ENCODE measurements around the gene TXNDC5.
"Not testable (repeated sequence)": the region's sequence is repeated elsewhere in the genome, so short reads cannot be mapped to it uniquely, and the experiment has no call there.

The TXNDC5 gene

DNA sequence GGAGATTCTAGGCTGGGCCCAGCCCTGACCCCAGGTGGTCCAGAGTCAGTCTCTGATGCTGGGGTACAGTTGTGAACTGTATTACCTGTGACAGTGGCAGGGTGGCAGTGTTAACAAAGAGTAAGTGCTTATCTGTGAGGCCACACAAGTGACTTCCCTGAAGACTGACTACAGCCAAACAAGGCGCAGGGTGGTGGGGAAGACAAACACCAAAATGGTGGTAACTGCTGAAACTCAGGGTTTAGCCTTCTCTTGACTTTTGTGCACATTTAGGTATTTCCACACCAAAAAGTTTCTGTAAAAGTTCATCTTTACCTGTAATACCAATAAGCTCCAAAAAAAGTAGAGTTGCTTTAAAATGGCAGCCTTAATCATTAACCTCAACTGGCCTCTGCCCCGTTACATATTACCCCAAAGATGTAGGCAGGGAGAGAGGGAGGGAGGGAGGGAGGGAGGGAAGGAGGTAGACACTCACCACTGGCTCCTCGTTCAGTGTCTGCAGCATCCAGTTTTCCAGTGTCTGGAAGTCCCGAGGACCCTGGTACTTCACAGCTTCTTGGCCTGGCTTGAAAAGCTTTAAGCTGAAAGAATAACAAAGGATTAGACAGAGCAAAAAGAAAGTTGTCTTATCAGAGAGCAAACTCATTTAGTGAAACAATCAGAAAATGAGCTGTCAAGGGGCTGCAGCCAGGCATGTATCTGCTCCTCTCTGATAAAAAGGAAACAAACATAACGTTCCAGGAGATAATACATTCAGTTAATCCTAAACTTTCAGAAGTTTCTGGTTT is 11.3 kb downstream of the TXNDC5 start:
- DNase-seq (ENCODE audit: extremely low spot score): no peak
- ChIA-PET POLR2A (interaction anchor here (1.0 kb wide), 1 partner anchor 10 kb away, joined by 5 read pairs; no protein-coding TSS in a partner anchor), CTCF (interaction anchor here (0.6 kb wide), 2 partner anchors 62 to 177 kb away, joined by 3 to 5 read pairs; no protein-coding TSS in a partner anchor)
- TF ChIP-seq SP1 (IDR thresholded peaks at IDR 0.05): no peak
- no peak for TF ChIP-seq ZNF384 (IDR thresholded peaks at IDR 0.05)
- no peak for TF ChIP-seq SUZ12 (IDR thresholded peaks at IDR 0.05)
- no peak for TF ChIP-seq TARDBP (IDR thresholded peaks at IDR 0.05)
- TF ChIP-seq, protein P1, sequence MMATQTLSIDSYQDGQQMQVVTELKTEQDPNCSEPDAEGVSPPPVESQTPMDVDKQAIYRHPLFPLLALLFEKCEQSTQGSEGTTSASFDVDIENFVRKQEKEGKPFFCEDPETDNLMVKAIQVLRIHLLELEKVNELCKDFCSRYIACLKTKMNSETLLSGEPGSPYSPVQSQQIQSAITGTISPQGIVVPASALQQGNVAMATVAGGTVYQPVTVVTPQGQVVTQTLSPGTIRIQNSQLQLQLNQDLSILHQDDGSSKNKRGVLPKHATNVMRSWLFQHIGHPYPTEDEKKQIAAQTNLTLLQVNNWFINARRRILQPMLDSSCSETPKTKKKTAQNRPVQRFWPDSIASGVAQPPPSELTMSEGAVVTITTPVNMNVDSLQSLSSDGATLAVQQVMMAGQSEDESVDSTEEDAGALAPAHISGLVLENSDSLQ (IDR thresholded peaks at IDR 0.05): no peak
- TF ChIP-seq HDGF (IDR thresholded peaks at IDR 0.05; ENCODE audit: borderline replicate concordance): no peak

DNA sequence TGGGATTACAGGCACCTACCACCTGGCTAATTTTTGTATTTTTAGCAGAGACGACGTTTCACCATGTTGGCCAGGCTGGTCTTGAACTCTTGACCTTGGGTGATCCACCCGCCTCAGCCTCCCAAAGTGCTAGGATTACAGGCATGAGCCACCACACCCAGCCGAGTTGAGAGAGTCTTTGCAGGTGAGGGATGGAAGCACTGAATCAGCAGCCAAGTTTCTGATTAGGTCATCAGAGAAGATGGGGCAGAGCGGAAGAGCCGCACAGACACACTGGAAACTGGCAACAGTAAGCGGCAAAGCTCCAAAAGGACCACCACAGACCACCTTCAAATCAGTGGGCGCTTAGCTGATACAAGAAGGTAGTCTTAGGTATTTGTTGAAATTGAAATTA is 12.4 kb downstream of the TXNDC5 start:
- CTCF ChIA-PET; DNase-seq (ENCODE audit: extremely low spot score); POLR2A ChIA-PET: not testable (repeated sequence)

DNA sequence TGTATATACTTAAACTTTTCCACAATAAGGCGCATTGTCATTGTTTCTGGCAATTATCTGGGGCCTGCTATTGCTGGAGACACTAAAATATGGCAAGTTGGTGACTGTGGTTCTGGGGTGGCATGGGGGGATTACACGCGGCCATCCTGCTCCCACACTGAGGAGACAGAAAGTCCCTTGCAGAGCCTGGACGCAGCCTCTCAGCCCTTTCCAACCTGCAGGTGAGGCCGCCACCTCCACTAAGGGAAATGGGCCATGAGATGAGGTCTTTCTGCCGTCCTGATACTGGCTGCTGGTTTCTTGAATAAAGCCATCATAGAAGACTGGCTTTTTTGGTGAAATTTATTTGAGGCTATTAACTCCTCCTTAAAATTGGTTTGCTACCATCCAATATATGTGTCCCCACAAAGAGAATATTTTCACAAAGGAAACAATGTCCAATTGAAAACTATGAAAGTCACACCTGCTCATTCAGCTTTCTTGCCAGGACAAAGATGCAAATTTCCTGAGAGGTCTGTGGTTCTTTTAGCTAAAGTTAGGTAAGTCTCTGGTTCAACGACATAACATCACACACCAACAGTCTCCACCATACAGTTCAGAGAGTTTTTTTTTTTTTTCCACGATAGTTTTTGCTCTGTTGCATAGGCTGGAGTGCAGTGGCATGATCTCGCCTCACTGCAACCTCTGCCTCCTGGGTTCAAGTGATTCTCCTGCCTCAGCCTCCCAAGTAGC is 13.0 kb downstream of the TXNDC5 start:
- DNase-seq (ENCODE audit: extremely low spot score): no peak
- ChIA-PET POLR2A (no interaction called here), CTCF (interaction anchor here (0.7 kb wide), 1 partner anchor 175 kb away, joined by 5 read pairs; no protein-coding TSS in a partner anchor)
- no peak for TF ChIP-seq SP1 (IDR thresholded peaks at IDR 0.05)
- no peak for TF ChIP-seq FOXM1 (IDR thresholded peaks at IDR 0.05; ENCODE audit: borderline replicate concordance)
- TF ChIP-seq ARNT (IDR thresholded peaks at IDR 0.05): no peak
- no peak for TF ChIP-seq LEF1 (IDR thresholded peaks at IDR 0.05; ENCODE audit: borderline replicate concordance)
- TF ChIP-seq TARDBP (IDR thresholded peaks at IDR 0.05): no peak
- no peak for TF ChIP-seq CTBP1 (IDR thresholded peaks at IDR 0.05; ENCODE audit: borderline replicate concordance)
- TF ChIP-seq L3MBTL2 (conservative IDR thresholded peaks at IDR 0.05): no peak
- no peak for TF ChIP-seq BHLHE40 (IDR thresholded peaks at IDR 0.05; ENCODE audit: borderline replicate concordance)
- no peak for TF ChIP-seq ZNF384 (IDR thresholded peaks at IDR 0.05)
- no peak for TF ChIP-seq FOXK2 (IDR thresholded peaks at IDR 0.05)
- no peak for TF ChIP-seq FOXA1 (IDR thresholded peaks at IDR 0.05)
- TF ChIP-seq, protein P1 (IDR thresholded peaks at IDR 0.05): no peak
- no peak for TF ChIP-seq SUZ12 (IDR thresholded peaks at IDR 0.05)
- no peak for TF ChIP-seq HDGF (IDR thresholded peaks at IDR 0.05; ENCODE audit: borderline replicate concordance)
- no peak for TF ChIP-seq ELF4 (IDR thresholded peaks at IDR 0.05)
- TF ChIP-seq NFRKB (IDR thresholded peaks at IDR 0.05): no peak

DNA sequence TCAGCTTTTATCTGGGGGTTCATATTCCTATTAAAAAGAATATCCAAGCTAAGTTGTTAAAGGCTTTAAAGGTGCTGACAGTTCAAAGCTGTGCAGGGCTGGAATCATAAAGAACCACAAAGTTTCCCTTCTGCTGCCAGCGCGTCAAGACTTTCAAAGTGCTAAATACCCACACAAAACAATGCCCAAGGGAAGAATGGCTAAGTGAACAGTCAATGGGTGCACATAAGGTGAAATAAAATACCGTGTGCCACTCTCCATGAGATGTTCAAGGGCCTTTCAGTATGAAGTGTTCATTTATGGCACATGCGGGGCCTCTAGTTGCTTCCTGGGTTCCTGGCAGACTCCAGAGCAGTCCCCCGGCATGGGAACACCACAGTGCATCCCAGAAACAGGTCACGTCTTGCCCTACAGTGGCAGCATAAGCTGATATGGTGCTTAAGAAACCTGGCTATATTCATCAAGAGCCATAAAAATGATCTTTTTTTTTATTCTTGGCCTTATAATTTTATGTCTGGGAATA is 14.1 kb downstream of the TXNDC5 start:
- TF ChIP-seq ARNT (IDR thresholded peaks at IDR 0.05) (no peak), TARDBP (IDR thresholded peaks at IDR 0.05) (no peak), SP1 (IDR thresholded peaks at IDR 0.05) (no peak), SUZ12 (IDR thresholded peaks at IDR 0.05) (no peak), FOXK2 (IDR thresholded peaks at IDR 0.05) (no peak), FOXM1 (IDR thresholded peaks at IDR 0.05; ENCODE audit: borderline replicate concordance) (no peak), NFRKB (IDR thresholded peaks at IDR 0.05) (no peak), FOXA1 (IDR thresholded peaks at IDR 0.05) (no peak)
- DNase-seq (ENCODE audit: extremely low spot score): no peak
- CTCF ChIA-PET: no interaction called here
- POLR2A ChIA-PET: no interaction called here

DNA sequence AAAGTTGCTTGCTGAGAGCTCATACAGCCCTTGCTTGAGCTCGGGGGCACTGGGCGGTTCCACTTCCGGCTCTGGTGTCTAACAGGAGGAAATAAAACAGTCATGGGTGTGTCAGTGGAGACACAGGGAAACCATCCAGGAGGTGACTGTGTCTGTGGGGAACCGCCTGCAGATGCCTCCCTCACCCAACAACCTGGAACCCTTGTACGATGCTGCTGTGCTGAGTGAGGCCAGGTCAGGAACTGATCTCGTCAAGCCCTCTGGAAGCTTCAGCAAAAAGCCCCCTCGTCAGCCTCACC is 15.5 kb downstream of the TXNDC5 start:
- ChIA-PET CTCF (no interaction called here), POLR2A (no interaction called here)
- TF ChIP-seq CTBP1 (IDR thresholded peaks at IDR 0.05; ENCODE audit: borderline replicate concordance): no peak
- no peak for TF ChIP-seq FOXK2 (IDR thresholded peaks at IDR 0.05)
- no peak for TF ChIP-seq ELF4 (IDR thresholded peaks at IDR 0.05)
- no peak for DNase-seq (ENCODE audit: extremely low spot score)

DNA sequence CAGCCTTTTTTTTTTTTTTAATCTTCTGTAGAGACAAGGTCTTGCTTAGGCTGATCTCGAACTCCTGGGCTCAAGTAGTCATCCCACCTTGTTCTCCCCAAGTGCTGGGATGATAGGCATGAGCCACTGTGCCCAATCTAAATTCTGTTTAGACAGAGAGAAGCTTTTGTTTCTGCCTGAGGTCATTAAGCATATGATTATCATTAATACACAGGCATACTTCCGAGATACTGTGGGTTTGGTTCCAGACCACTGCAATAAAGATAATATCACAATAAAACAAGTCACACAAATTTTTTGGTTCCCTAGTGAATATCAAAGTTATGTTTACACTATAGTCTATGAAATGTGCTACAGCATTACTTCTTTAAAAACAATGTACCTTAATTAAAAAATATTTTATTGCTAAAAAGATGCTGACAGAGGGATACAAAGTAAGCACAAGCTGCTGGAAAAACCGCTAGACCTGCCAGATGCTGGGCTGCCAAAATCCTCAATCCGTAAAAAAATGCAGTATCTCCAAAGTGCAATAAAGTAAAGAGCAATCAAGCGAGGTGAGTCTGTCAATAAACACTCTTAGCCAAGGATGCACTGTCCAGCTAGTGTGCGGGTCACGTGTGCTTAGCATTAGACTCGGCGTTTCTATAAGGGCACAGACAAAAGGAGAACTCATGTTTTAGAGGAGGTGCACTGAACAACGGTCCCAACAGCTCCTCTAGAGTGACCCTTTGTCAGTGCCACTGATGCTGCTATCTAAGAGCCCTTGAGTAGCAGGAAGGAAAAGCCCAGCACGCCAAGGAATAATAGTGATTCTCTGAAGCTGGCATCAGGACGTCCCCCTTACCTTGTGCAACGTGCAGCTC is 16.1 kb downstream of the TXNDC5 start:
- ChIA-PET CTCF (no interaction called here), POLR2A (no interaction called here)
- no peak for DNase-seq (ENCODE audit: extremely low spot score)
- TF ChIP-seq, protein P1 (IDR thresholded peaks at IDR 0.05): no peak
- TF ChIP-seq BHLHE40 (IDR thresholded peaks at IDR 0.05; ENCODE audit: borderline replicate concordance) (no peak), LEF1 (IDR thresholded peaks at IDR 0.05; ENCODE audit: borderline replicate concordance) (no peak), NFRKB (IDR thresholded peaks at IDR 0.05) (no peak), SUZ12 (IDR thresholded peaks at IDR 0.05) (no peak), FOXK2 (IDR thresholded peaks at IDR 0.05) (no peak), ELF4 (IDR thresholded peaks at IDR 0.05) (no peak), CTBP1 (IDR thresholded peaks at IDR 0.05; ENCODE audit: borderline replicate concordance) (no peak), HDGF (IDR thresholded peaks at IDR 0.05; ENCODE audit: borderline replicate concordance) (no peak), ZNF384 (IDR thresholded peaks at IDR 0.05) (no peak), ARNT (IDR thresholded peaks at IDR 0.05) (no peak), FOXM1 (IDR thresholded peaks at IDR 0.05; ENCODE audit: borderline replicate concordance) (no peak), FOXA1 (IDR thresholded peaks at IDR 0.05) (no peak)
